Natural killer cell (primary cell): ENCODE data around the gene NPLOC4. TPM values are rescaled to one million over a fixed set of nuclear protein-coding genes. Genes with fewer than 3 reads are reported as not detected.
A peak's percentile ranks its signal among the peaks of the same experiment; 100 is the strongest.

Experiments
- ATAC-seq, 3 donors: fragments of 150-1000 bp in 2 of 3; fragments of 200-7000 bp in 1 of 3; cut with Tn5 transposase; 1 replicate in 1 of 3; 2 replicates in 2 of 3; pipeline ENCODE4 v1.10.0; 2021; ENCODE audit warnings: mild to moderate bottlenecking in 2 of 3, moderate library complexity in 2 of 3
- DNase-seq, 2 donors: peaks; one replicate each; pipeline versions ENCODE4 v3.0.0 to v3.0.0-alpha.2; 2013 to 2021; ENCODE audit warnings: mixed read lengths in 1 of 2
- H3K27ac ChIP-seq: one replicate; pipeline ENCODE4 v1.5.1; 2013; ENCODE audit warnings: mild to moderate bottlenecking, low read length
- H3K27me3 ChIP-seq: one replicate; pipeline ENCODE4 v1.6.1; 2013; ENCODE audit warnings: low read length; ENCODE audit not compliant: control insufficient read depth, insufficient read depth
- H3K36me3 ChIP-seq: one replicate; pipeline ENCODE4 v1.6.1; 2013; ENCODE audit warnings: low read length; ENCODE audit not compliant: control insufficient read depth, insufficient read depth
- H3K4me1 ChIP-seq: one replicate; pipeline ENCODE4 v1.6.1; 2013; ENCODE audit warnings: low read length; ENCODE audit not compliant: control insufficient read depth, insufficient read depth
- H3K4me3 ChIP-seq: one replicate; pipeline ENCODE4 v1.5.1; 2013; ENCODE audit warnings: low read length
- H3K9me3 ChIP-seq: one replicate; pipeline ENCODE4 v1.6.1; 2013; ENCODE audit warnings: low read length; ENCODE audit not compliant: control insufficient read depth, insufficient read depth
- H3K27ac Mint-ChIP-seq, 2 donors: one replicate each; pipeline ENCODE4 v1.8.0; 2022; ENCODE audit warnings: mild to moderate bottlenecking in 2 of 2, mixed read lengths in 2 of 2, moderate library complexity in 1 of 2
- H3K27me3 Mint-ChIP-seq, 2 donors: one replicate each; pipeline ENCODE4 v1.8.0; 2022; ENCODE audit warnings: low read depth in 2 of 2, mixed read lengths in 2 of 2
- H3K36me3 Mint-ChIP-seq: one replicate; pipeline ENCODE4 v1.8.0; 2022; ENCODE audit warnings: mixed read lengths
- H3K4me1 Mint-ChIP-seq, 2 donors: one replicate each; pipeline ENCODE4 v1.8.0; 2022; ENCODE audit warnings: mixed read lengths in 2 of 2
- H3K4me3 Mint-ChIP-seq: one replicate; pipeline ENCODE4 v1.8.0; 2022; ENCODE audit warnings: mild to moderate bottlenecking, moderate library complexity, mixed read lengths
- H3K9me3 Mint-ChIP-seq, 2 donors: one replicate each; pipeline ENCODE4 v1.8.0; 2022; ENCODE audit warnings: mixed read lengths in 2 of 2
- WGBS: methylation state at CpG from one replicate; pipeline ENCODE4 v1.1.7; 2013; ENCODE audit warnings: missing lambda C conversion rate; ENCODE audit not compliant: insufficient coverage; 5-methylcytosine and 5-hydroxymethylcytosine counted together
- intact Hi-C: fragments of 100-400 bp; cut with micrococcal nuclease; formaldehyde crosslinking; loops from one replicate; pipeline ENCODE4 v1.14.2; 2022
- total RNA-seq, 4 donors: library from RNA; stranded (reverse); fragments of 120-200 nt in 1 of 4; gene quantifications; one replicate each; pipeline versions ENCODE4 v1.2.3 to v1.2.4, GENCODE V29; 2013 to 2022
- TF ChIP-seq, protein P1 (sequence below): fragments of 200-600 bp; IDR thresholded peaks from one replicate; pipeline ENCODE4 v1.8.0; 2022; ENCODE audit warnings: antibody characterized with exemption

The NPLOC4 gene
- total RNA-seq, 3 donors from 2014 or later (not counting 1 experiment from before 2014, with no cell fraction given): 96.2 to 117 (median 99.1) TPM

DNA sequence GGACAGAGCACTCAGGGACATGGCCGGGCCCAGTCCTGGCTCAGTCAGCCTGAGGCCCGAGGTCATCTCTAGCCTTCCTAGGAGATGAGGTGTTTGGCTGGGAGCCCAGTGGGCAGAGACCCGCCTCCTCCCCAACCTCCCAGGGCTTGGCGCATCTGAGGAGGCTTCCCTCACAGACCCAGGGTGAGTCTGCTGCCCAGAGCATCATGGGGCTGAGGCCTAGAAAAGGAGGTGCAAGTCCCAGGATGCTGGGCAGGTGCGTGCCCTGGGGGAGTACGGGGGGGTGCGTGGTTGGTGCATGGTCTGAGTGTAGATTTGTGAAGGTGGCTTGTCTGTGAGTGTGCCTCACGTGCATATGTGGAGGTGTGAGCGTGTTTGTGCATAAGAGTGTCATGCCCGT is 14.8 kb upstream of the NPLOC4 start:
- TF ChIP-seq, protein P1, sequence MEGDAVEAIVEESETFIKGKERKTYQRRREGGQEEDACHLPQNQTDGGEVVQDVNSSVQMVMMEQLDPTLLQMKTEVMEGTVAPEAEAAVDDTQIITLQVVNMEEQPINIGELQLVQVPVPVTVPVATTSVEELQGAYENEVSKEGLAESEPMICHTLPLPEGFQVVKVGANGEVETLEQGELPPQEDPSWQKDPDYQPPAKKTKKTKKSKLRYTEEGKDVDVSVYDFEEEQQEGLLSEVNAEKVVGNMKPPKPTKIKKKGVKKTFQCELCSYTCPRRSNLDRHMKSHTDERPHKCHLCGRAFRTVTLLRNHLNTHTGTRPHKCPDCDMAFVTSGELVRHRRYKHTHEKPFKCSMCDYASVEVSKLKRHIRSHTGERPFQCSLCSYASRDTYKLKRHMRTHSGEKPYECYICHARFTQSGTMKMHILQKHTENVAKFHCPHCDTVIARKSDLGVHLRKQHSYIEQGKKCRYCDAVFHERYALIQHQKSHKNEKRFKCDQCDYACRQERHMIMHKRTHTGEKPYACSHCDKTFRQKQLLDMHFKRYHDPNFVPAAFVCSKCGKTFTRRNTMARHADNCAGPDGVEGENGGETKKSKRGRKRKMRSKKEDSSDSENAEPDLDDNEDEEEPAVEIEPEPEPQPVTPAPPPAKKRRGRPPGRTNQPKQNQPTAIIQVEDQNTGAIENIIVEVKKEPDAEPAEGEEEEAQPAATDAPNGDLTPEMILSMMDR: no peak
- no peak for ATAC-seq
- H3K4me3 ChIP-seq: no peak overlapping the region
- no peak overlapping the region for H3K27ac ChIP-seq
- DNase-seq: no peak
- Mint-ChIP-seq H3K36me3 (no peaks in the 10 kb centered on the region), H3K27me3 (peaks cover 0 to 6% of the 10 kb centered on the region in 2 donors), H3K27ac (peak overlapping the region in 1 of 2 donors; percentile 51), H3K9me3 (no peaks in the 10 kb centered on the region), H3K4me1 (peaks cover 14 to 24% of the 10 kb centered on the region in 2 donors), H3K4me3 (peak overlapping the region; percentile 77)
- intact Hi-C loops: no loop called here
- H3K9me3 ChIP-seq: peaks cover 3% of the 10 kb centered on the region
- 87% methylated on average over 9 of the region's 10 CpGs for WGBS
- no peaks in the 10 kb centered on the region for H3K36me3 ChIP-seq
- peaks cover 17% of the 10 kb centered on the region for H3K4me1 ChIP-seq
- H3K27me3 ChIP-seq: peaks cover 3% of the 10 kb centered on the region

DNA sequence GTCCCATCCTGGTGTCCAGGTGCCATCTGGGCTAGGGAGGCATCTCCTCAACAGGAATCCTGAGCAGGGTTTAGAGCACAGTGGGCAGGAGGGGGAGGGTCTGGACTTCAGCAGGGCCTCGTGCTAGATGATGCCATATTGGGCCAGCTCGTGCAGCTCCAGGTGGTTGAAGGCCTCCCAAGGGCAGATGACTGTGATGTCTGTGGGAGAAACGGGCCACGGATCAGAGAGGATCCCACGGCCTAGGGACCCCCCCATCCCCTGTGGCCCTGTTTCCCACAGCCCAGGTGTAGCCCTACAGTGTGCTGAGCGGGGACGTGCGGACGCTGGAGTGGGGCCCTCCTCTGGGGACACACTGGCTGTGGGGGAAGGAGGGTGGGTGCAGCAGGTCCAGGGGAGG is 14.0 kb upstream of the NPLOC4 start:
- TF ChIP-seq, protein P1: no peak
- H3K27ac ChIP-seq: no peak overlapping the region
- no peaks in the 10 kb centered on the region for H3K9me3 Mint-ChIP-seq
- H3K27me3 ChIP-seq: peaks cover 3% of the 10 kb centered on the region
- ATAC-seq (no peak), DNase-seq (no peak)
- peaks cover 17% of the 10 kb centered on the region for H3K4me1 ChIP-seq
- no peaks in the 10 kb centered on the region for H3K36me3 Mint-ChIP-seq
- intact Hi-C loops: no loop called here
- no peak overlapping the region for H3K27ac Mint-ChIP-seq
- H3K27me3 Mint-ChIP-seq: peaks cover 0 to 6% of the 10 kb centered on the region in 2 donors
- H3K9me3 ChIP-seq: peaks cover 3% of the 10 kb centered on the region
- no peak overlapping the region for H3K4me3 Mint-ChIP-seq
- WGBS: 90% methylated on average over 9 of the region's 9 CpGs
- H3K4me1 Mint-ChIP-seq: peaks cover 14 to 24% of the 10 kb centered on the region in 2 donors
- H3K36me3 ChIP-seq: no peaks in the 10 kb centered on the region
- H3K4me3 ChIP-seq: no peak overlapping the region

DNA sequence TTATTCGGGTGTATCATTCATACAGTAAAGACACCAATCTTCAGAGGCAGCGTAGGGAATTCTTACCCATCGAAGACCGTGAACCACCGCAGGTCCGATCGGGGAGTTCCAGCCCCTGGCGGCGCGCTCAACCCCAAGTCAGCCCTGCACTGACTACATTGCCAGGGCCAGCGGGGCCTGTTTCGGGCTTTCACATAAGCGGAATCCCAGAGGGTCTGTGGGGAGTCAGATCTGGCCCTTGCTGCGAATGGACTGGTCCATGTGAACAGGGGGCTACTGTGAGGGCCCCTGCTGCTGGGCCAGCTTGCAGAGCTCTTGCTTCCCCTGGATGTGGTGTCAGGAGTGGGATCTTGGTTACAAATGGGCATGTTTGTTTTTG is 11.8 kb upstream of the NPLOC4 start:
- H3K9me3 ChIP-seq: peaks cover 3% of the 10 kb centered on the region
- no peak overlapping the region for H3K27ac ChIP-seq
- H3K27ac Mint-ChIP-seq: no peak overlapping the region
- H3K4me3 Mint-ChIP-seq: no peak overlapping the region
- WGBS: 71% methylated on average over 14 of the region's 14 CpGs
- TF ChIP-seq, protein P1: no peak
- H3K36me3 Mint-ChIP-seq: no peaks in the 10 kb centered on the region
- H3K4me3 ChIP-seq: no peak overlapping the region
- H3K27me3 ChIP-seq: peaks cover 3% of the 10 kb centered on the region
- H3K9me3 Mint-ChIP-seq: no peaks in the 10 kb centered on the region
- peaks cover 12 to 18% of the 10 kb centered on the region in 2 donors for H3K4me1 Mint-ChIP-seq
- ATAC-seq (no peak), DNase-seq (no peak)
- no peaks in the 10 kb centered on the region for H3K36me3 ChIP-seq
- peaks cover 13% of the 10 kb centered on the region for H3K4me1 ChIP-seq
- intact Hi-C loops: no loop called here
- H3K27me3 Mint-ChIP-seq: peaks cover 0 to 6% of the 10 kb centered on the region in 2 donors

DNA sequence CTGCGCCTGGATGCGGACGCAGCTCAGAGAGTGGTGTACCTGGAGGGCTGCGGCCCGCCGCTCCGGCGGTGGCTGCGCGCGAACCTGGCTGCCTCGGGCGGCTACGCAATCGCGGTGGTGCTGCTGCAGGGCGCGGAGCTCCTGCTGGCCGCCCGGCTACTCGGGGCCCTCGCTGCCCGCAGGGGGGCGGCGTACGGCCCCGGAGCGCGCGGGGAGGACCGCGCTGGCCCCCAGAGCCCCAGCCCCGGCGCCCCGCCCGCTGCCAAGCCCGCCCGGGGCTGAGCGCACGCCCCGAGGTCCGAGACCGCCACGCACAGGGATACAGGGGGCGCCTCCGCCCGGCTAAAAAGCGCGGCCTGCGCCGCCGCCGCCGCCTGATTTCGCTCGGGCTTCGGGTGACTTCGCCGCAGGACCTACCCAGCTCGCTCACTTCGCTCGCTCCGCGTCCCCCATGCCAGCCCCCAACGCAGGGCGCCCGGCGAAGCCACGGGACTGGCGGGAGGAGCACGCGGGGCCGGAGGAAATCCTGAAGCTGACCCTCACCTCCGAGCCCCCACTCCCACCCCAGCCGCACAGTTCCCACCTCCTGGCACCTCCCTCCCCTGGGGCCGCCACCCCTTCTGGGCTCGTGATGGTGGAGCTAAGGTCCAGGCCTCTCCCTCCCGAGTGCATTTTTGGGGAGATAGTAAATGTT is 11.2 kb upstream of the NPLOC4 start:
- Histone ChIP-seq H3K4me1 (peaks cover 8% of the 10 kb centered on the region), H3K9me3 (peaks cover 3% of the 10 kb centered on the region), H3K36me3 (no peaks in the 10 kb centered on the region), H3K27me3 (peaks cover 3% of the 10 kb centered on the region), H3K4me3 (no peak overlapping the region), H3K27ac (no peak overlapping the region)
- Mint-ChIP-seq H3K4me3 (no peak overlapping the region), H3K27me3 (peaks cover 0 to 6% of the 10 kb centered on the region in 2 donors), H3K36me3 (no peaks in the 10 kb centered on the region), H3K9me3 (no peaks in the 10 kb centered on the region), H3K4me1 (peaks cover 7 to 12% of the 10 kb centered on the region in 2 donors), H3K27ac (no peak overlapping the region)
- TF ChIP-seq, protein P1: no peak
- DNase-seq (no peak), ATAC-seq (no peak)
- 20% methylated on average over 76 of the region's 78 CpGs for WGBS
- intact Hi-C loops: no loop called here
